Measurements from ENCODE around the gene CD226.
"Not testable (repeated sequence)": the region's sequence is repeated elsewhere in the genome, so short reads cannot be mapped to it uniquely, and the experiment has no call there.

CD226 gene

GRCh38 chr18:69872661-69873060 is 75.0 kb downstream of the CD226 start:
- DNase-seq (ENCODE audit: low spot score) = no peak

- no peak for DNase-seq (ENCODE audit: low spot score)
These were observed 76.3 kb downstream of the CD226 start for GRCh38 chr18:69871363-69871762.

GRCh38 chr18:69870736-69871135 is 76.9 kb downstream of the CD226 start:
- DNase-seq (ENCODE audit: low spot score) = no peak

GRCh38 chr18:69866212-69866611 is 81.5 kb downstream of the CD226 start:
- DNase-seq (ENCODE audit: low spot score) = no peak

GRCh38 chr18:69865776-69866175 is 81.9 kb downstream of the CD226 start:
- DNase-seq (ENCODE audit: low spot score) = no peak

GRCh38 chr18:69864802-69865201 is 82.9 kb downstream of the CD226 start:
- not testable (repeated sequence) for DNase-seq (ENCODE audit: low spot score)

- DNase-seq (ENCODE audit: low spot score) = no peak
These were observed 88.8 kb downstream of the CD226 start for GRCh38 chr18:69858897-69859296.

- no peak for DNase-seq (ENCODE audit: low spot score)
These were observed 93.2 kb downstream of the CD226 start for GRCh38 chr18:69854455-69854854.

- DNase-seq (ENCODE audit: low spot score) = no peak
These were observed 94.6 kb downstream of the CD226 start for GRCh38 chr18:69853051-69853450.

- DNase-seq (ENCODE audit: low spot score) = no peak
These were observed 101.8 kb downstream of the CD226 start for GRCh38 chr18:69845593-69846506.

GRCh38 chr18:69844656-69845055 is 103.0 kb downstream of the CD226 start:
- no peak for DNase-seq (ENCODE audit: low spot score)

- no peak for DNase-seq (ENCODE audit: low spot score)
These were observed 104.7 kb downstream of the CD226 start for GRCh38 chr18:69843015-69843414.

GRCh38 chr18:69841117-69841516 is 106.6 kb downstream of the CD226 start:
- DNase-seq (ENCODE audit: low spot score) = no peak

GRCh38 chr18:69840445-69840844 is 107.2 kb downstream of the CD226 start:
- DNase-seq (ENCODE audit: low spot score) = no peak

GRCh38 chr18:69840001-69840400 is 107.7 kb downstream of the CD226 start:
- DNase-seq (ENCODE audit: low spot score) = no peak

- DNase-seq (ENCODE audit: low spot score) = no peak
These were observed 108.2 kb downstream of the CD226 start for GRCh38 chr18:69839497-69839896.

- DNase-seq (ENCODE audit: low spot score) = no peak
These were observed 108.9 kb downstream of the CD226 start for GRCh38 chr18:69838620-69839411.

GRCh38 chr18:69838003-69838402 is 109.7 kb downstream of the CD226 start:
- DNase-seq (ENCODE audit: low spot score) = no peak

GRCh38 chr18:69834980-69835379 is 112.7 kb downstream of the CD226 start:
- not testable (repeated sequence) for DNase-seq (ENCODE audit: low spot score)

- no peak for DNase-seq (ENCODE audit: low spot score)
These were observed 117.5 kb downstream of the CD226 start for GRCh38 chr18:69830189-69830588.

- DNase-seq (ENCODE audit: low spot score) = no peak
These were observed 127.1 kb downstream of the CD226 start for GRCh38 chr18:69820538-69820937.

- no peak for DNase-seq (ENCODE audit: low spot score)
These were observed 128.2 kb downstream of the CD226 start for GRCh38 chr18:69819460-69819859.

GRCh38 chr18:69817335-69817940 is 130.2 kb downstream of the CD226 start:
- DNase-seq (ENCODE audit: low spot score) = peak; percentile 47

All from AG20443 (cell line).